ENCODE data around the gene ARHGAP15. TPM values are rescaled to one million over a fixed set of nuclear protein-coding genes. Genes with fewer than 3 reads are reported as not detected.

Gene ARHGAP15
- total RNA-seq, 1 donor from 2014 or later: 7.0 TPM

- no peak overlapping the region for H3K27ac ChIP-seq (replicated peaks)
- TF ChIP-seq, protein P1, sequence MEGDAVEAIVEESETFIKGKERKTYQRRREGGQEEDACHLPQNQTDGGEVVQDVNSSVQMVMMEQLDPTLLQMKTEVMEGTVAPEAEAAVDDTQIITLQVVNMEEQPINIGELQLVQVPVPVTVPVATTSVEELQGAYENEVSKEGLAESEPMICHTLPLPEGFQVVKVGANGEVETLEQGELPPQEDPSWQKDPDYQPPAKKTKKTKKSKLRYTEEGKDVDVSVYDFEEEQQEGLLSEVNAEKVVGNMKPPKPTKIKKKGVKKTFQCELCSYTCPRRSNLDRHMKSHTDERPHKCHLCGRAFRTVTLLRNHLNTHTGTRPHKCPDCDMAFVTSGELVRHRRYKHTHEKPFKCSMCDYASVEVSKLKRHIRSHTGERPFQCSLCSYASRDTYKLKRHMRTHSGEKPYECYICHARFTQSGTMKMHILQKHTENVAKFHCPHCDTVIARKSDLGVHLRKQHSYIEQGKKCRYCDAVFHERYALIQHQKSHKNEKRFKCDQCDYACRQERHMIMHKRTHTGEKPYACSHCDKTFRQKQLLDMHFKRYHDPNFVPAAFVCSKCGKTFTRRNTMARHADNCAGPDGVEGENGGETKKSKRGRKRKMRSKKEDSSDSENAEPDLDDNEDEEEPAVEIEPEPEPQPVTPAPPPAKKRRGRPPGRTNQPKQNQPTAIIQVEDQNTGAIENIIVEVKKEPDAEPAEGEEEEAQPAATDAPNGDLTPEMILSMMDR (IDR thresholded peaks at IDR 0.05; ENCODE audit: borderline replicate concordance): no peak
- intact Hi-C loops (cut with micrococcal nuclease): no loop called here
These were observed 273.2 kb downstream of the ARHGAP15 start for GRCh38 chr2:143402451-143402850.

GRCh38 chr2:143410082-143410897 lies 281.1 kb downstream of the ARHGAP15 start:
- TF ChIP-seq, protein P1 (IDR thresholded peaks at IDR 0.05; ENCODE audit: borderline replicate concordance): no peak
- H3K27ac ChIP-seq (replicated peaks): no peak overlapping the region
- intact Hi-C loops (cut with micrococcal nuclease): no loop called here
- H3K27me3 ChIP-seq (ENCODE audit: low read depth): no peaks in the 10 kb centered on the region
- DNase-seq: no peak
- H3K4me1 ChIP-seq: no peaks in the 10 kb centered on the region
- no peak overlapping the region for H3K4me3 ChIP-seq
- H3K36me3 ChIP-seq: no peaks in the 10 kb centered on the region
- peaks cover 6% of the 10 kb centered on the region for H3K9me3 ChIP-seq (replicated peaks)

More at GRCh38 chr2:143402451-143402850, 273.2 kb downstream of the ARHGAP15 start:
- H3K4me1 ChIP-seq: peaks cover 3% of the 10 kb centered on the region
- H3K27me3 ChIP-seq (ENCODE audit: low read depth): no peaks in the 10 kb centered on the region
- H3K36me3 ChIP-seq: no peaks in the 10 kb centered on the region
- H3K9me3 ChIP-seq (replicated peaks): no peaks in the 10 kb centered on the region
- no peak for DNase-seq
- H3K4me3 ChIP-seq: no peak overlapping the region

GRCh38 chr2:143415571-143415970 lies 286.4 kb downstream of the ARHGAP15 start:
- H3K4me3 ChIP-seq: no peak overlapping the region
- no peaks in the 10 kb centered on the region for H3K27me3 ChIP-seq (ENCODE audit: low read depth)
- H3K36me3 ChIP-seq: no peaks in the 10 kb centered on the region
- intact Hi-C loops (cut with micrococcal nuclease): no loop called here
- H3K9me3 ChIP-seq (replicated peaks): peaks cover 6% of the 10 kb centered on the region
- TF ChIP-seq, protein P1 (IDR thresholded peaks at IDR 0.05; ENCODE audit: borderline replicate concordance): no peak
- no peaks in the 10 kb centered on the region for H3K4me1 ChIP-seq
- no peak overlapping the region for H3K27ac ChIP-seq (replicated peaks)
- DNase-seq: no peak

DNA sequence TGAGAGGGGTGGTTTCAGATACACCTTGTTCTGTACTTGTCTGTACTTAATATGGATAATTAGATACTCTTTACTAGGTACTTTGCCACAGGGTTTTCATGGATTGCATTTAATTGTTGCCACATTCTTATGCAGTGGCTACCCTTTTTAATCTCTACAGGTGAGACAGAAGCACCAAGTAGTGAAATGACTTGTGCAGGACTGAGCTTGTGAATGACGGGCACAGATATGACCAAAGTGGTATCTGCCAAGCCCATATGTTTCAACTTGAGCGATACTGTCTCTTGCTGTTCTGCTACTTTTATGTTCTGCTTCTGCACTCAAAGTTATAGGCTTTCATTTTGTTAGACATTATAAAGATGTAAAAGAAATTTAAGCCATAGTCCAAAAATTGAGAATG lies 288.2 kb downstream of the ARHGAP15 start:
- Histone ChIP-seq H3K9me3 (replicated peaks) (peaks cover 6% of the 10 kb centered on the region), H3K4me3 (no peak overlapping the region), H3K36me3 (no peaks in the 10 kb centered on the region), H3K4me1 (no peaks in the 10 kb centered on the region), H3K27me3 (ENCODE audit: low read depth) (no peaks in the 10 kb centered on the region), H3K27ac (replicated peaks) (no peak overlapping the region)
- TF ChIP-seq, protein P1 (IDR thresholded peaks at IDR 0.05; ENCODE audit: borderline replicate concordance): no peak
- DNase-seq: no peak
- intact Hi-C loops (cut with micrococcal nuclease): no loop called here

DNA sequence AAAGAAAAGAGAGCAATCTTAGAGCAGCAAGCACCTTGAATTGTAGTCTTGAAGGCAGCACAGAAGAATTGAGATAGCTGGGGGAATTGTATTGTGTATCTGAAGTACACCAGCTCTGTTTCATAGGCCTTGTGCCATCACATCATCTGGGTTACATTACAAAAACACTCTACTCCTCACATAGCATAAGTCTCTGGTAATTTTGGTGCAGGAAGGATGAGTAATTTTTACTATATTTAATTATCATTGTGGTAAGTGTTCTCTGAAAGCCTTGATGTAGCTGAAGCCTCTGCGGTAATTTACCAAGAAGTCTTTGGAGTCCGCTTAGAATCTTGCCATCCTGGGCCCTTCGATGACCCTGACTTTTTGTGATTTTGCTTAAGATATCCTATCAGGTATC lies 291.1 kb downstream of the ARHGAP15 start:
- intact Hi-C loops (cut with micrococcal nuclease): no loop called here

More for the DNA sequence above, 291.1 kb downstream of the ARHGAP15 start:
- H3K27me3 ChIP-seq (ENCODE audit: low read depth): no peaks in the 10 kb centered on the region
- no peak overlapping the region for H3K4me3 ChIP-seq
- no peaks in the 10 kb centered on the region for H3K9me3 ChIP-seq (replicated peaks)
- no peak for DNase-seq
- H3K4me1 ChIP-seq: no peaks in the 10 kb centered on the region
- no peak overlapping the region for H3K27ac ChIP-seq (replicated peaks)
- TF ChIP-seq, protein P1 (IDR thresholded peaks at IDR 0.05; ENCODE audit: borderline replicate concordance): no peak
- no peaks in the 10 kb centered on the region for H3K36me3 ChIP-seq
